Mononuclear cell (primary cell): ENCODE measurements around the gene DDX3X. TPM values are rescaled to one million over a fixed set of nuclear protein-coding genes. Genes with fewer than 3 reads are reported as not detected.
"Not testable (repeated sequence)": the region's sequence is repeated elsewhere in the genome, so short reads cannot be mapped to it uniquely, and the experiment has no call there.

ENCODE experiments used
- H3K27me3 ChIP-seq: 2 replicates; pipeline ENCODE4 v1.6.0; 2011; ENCODE audit warnings: low read length, control low read depth; ENCODE audit not compliant: insufficient read depth
- H3K4me1 ChIP-seq: 2 replicates; pipeline ENCODE4 v1.5.1; 2011; ENCODE audit warnings: mild to moderate bottlenecking, low read length, control low read depth; ENCODE audit not compliant: insufficient read depth
- H3K4me3 ChIP-seq: 2 replicates; pipeline ENCODE4 v1.5.1; 2011; ENCODE audit warnings: mild to moderate bottlenecking, low read length, moderate library complexity
- H3K9me3 ChIP-seq: 2 replicates; pipeline ENCODE4 v1.5.1; 2011; ENCODE audit warnings: low read depth, mild to moderate bottlenecking, control low read depth, low read length
- total RNA-seq: library from RNA; depleted of rRNA; stranded (reverse); fragments of >200 nt; gene quantifications from one replicate; pipeline ENCODE4 v1.2.3, GENCODE V29; 2012

Gene DDX3X
- total RNA-seq, 1 donor: 739 TPM

GRCh38 chrX:41377624-41378023 is 43.7 kb downstream of the DDX3X start:
- Histone ChIP-seq H3K27me3 (no peaks in the 10 kb centered on the region), H3K4me3 (no peak overlapping the region), H3K9me3 (no peaks in the 10 kb centered on the region), H3K4me1 (peaks cover 4% of the 10 kb centered on the region)

DNA sequence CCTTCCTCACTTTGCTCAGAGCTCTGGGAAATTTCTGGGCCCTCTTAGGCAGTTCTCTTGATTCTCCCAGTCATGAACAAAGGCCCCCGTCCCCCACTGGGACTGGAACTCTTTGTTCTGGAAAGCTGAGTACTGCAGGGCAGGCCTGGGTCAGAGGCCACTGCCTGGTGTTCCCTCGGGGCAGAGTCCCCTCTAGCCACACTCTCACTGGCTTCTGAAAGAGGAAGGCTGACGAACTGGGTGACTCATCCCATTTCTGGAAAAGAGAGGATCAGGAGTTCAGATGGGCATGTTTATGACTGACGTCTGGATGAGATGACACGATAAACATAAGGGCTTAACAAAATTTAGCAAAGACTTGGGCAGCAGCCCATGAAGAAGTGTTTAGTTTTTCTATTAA is 47.7 kb downstream of the DDX3X start:
- H3K4me3 ChIP-seq: no peak overlapping the region
- peaks cover 22% of the 10 kb centered on the region for H3K4me1 ChIP-seq
- H3K9me3 ChIP-seq: no peaks in the 10 kb centered on the region
- H3K27me3 ChIP-seq: no peaks in the 10 kb centered on the region

DNA sequence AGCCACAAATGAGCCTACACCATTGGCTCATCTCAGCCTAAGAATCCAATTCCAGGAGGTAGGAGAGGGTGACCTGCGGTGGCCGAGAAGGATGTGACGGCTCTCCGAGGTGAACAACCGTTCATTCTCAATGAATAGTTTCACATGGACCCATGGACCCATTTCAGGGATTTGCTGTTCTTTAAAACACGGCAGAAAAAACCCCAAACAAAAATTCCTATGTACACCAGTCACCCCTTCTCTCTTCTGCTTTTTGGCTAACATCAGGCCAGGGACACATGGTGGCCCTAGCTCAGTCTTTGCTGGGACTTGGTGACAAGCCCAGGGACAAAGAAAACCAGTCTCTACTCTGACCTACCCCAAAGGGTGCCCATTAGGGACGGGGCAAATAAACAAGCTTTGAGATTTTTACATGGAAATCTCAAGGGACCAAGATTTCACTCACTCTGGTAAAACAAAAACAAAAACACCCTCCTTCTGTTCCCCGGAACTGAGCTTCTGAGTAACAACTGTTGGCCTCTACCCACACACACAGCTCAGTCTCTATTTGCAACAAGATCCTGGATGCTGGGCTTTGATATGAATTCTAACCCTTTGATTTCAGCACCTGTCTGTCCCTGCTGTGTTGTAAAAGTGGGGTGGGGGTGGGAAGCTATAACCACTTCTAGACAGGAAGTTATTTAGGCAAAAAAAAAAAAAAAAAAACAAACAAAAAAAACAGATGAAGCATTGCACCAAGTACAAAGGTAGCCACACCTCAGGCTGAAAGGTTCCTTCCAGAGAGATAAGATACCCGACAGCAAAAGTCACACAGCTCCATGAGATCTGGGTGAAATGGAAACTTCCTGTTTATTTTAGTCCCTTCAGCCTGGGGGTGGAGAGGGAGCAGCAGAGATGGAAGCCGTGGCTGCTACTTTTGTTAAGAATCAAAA is 49.0 kb downstream of the DDX3X start:
- no peaks in the 10 kb centered on the region for H3K27me3 ChIP-seq
- H3K9me3 ChIP-seq: no peaks in the 10 kb centered on the region
- no peak overlapping the region for H3K4me3 ChIP-seq

GRCh38 chrX:41384051-41384705 is 50.2 kb downstream of the DDX3X start:
- H3K4me3 ChIP-seq: no peak overlapping the region
- no peaks in the 10 kb centered on the region for H3K9me3 ChIP-seq

More for the DNA sequence above, 49.0 kb downstream of the DDX3X start:
- H3K4me1 ChIP-seq: peaks cover 22% of the 10 kb centered on the region

GRCh38 chrX:41386222-41386990 is 52.4 kb downstream of the DDX3X start:
- H3K9me3 ChIP-seq: no peaks in the 10 kb centered on the region
- no peak overlapping the region for H3K4me3 ChIP-seq
- H3K4me1 ChIP-seq: peaks cover 22% of the 10 kb centered on the region
- H3K27me3 ChIP-seq: no peaks in the 10 kb centered on the region

More at GRCh38 chrX:41384051-41384705, 50.2 kb downstream of the DDX3X start:
- peaks cover 22% of the 10 kb centered on the region for H3K4me1 ChIP-seq
- H3K27me3 ChIP-seq: no peaks in the 10 kb centered on the region

- H3K4me1 ChIP-seq: peaks cover 9% of the 10 kb centered on the region
- H3K4me3 ChIP-seq: no peak overlapping the region
- H3K9me3 ChIP-seq: no peaks in the 10 kb centered on the region
- no peaks in the 10 kb centered on the region for H3K27me3 ChIP-seq
These were observed 54.6 kb downstream of the DDX3X start for GRCh38 chrX:41388543-41388942.

GRCh38 chrX:41389311-41389888 is 55.4 kb downstream of the DDX3X start:
- no peak overlapping the region for H3K4me3 ChIP-seq
- no peaks in the 10 kb centered on the region for H3K9me3 ChIP-seq
- H3K27me3 ChIP-seq: no peaks in the 10 kb centered on the region
- H3K4me1 ChIP-seq: peaks cover 2% of the 10 kb centered on the region

GRCh38 chrX:41390576-41390975 is 56.6 kb downstream of the DDX3X start:
- H3K4me1 ChIP-seq, H3K4me3 ChIP-seq, H3K27me3 ChIP-seq, H3K9me3 ChIP-seq: not testable (repeated sequence)

DNA sequence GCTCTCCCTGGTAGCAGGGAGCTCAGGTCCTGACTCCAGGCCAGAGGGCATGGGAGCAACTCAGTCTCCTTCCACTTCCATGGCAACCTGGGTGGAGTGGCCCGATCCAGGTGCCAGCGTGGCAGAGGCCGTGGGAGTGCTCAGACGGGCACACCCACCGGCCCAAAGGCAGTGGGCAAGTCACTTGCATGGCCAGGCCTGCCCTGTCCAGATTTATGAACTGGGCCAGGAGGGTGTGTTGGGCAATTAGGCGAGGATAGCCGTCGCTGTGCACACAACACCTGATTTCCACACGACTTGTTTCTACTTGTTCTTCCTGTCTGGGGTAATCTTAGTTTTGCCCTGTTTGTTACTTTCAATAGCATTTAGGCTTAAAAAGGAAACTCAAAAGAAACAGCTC is 57.6 kb downstream of the DDX3X start:
- Histone ChIP-seq H3K27me3 (no peaks in the 10 kb centered on the region), H3K4me3 (no peak overlapping the region), H3K9me3 (no peaks in the 10 kb centered on the region), H3K4me1 (no peaks in the 10 kb centered on the region)

DNA sequence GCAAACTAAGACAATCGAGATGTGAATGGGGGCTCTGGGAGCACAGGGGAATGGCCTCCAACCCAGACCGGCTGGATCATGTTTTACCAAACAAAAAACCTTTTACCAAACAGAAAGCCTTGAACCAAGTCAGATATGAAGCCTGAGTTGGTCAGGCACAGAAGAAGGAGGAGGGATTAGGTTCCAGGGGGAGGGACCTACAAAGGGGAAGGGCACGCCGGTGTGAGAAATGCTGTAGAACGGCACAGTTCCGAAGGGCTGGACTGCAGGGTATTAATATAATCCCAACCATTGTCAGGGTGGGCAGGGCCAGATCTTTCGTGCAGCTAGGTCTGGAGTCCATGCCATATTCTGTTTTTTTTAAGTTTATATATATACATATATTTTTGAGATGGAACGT is 60.3 kb downstream of the DDX3X start:
- Histone ChIP-seq H3K27me3 (no peaks in the 10 kb centered on the region), H3K4me1 (no peaks in the 10 kb centered on the region), H3K4me3 (no peak overlapping the region)

GRCh38 chrX:41397219-41397618 is 63.3 kb downstream of the DDX3X start:
- H3K9me3 ChIP-seq: no peaks in the 10 kb centered on the region
- H3K4me3 ChIP-seq: no peak overlapping the region
- no peaks in the 10 kb centered on the region for H3K27me3 ChIP-seq
- no peaks in the 10 kb centered on the region for H3K4me1 ChIP-seq

More for the DNA sequence above, 60.3 kb downstream of the DDX3X start:
- H3K9me3 ChIP-seq: no peaks in the 10 kb centered on the region

- no peaks in the 10 kb centered on the region for H3K27me3 ChIP-seq
- H3K4me1 ChIP-seq: no peaks in the 10 kb centered on the region
- H3K9me3 ChIP-seq: no peaks in the 10 kb centered on the region
- no peak overlapping the region for H3K4me3 ChIP-seq
These were observed 63.8 kb downstream of the DDX3X start for GRCh38 chrX:41397768-41398167.

GRCh38 chrX:41402556-41402955 is 68.6 kb downstream of the DDX3X start:
- H3K4me1 ChIP-seq, H3K4me3 ChIP-seq, H3K27me3 ChIP-seq, H3K9me3 ChIP-seq: not testable (repeated sequence)

DNA sequence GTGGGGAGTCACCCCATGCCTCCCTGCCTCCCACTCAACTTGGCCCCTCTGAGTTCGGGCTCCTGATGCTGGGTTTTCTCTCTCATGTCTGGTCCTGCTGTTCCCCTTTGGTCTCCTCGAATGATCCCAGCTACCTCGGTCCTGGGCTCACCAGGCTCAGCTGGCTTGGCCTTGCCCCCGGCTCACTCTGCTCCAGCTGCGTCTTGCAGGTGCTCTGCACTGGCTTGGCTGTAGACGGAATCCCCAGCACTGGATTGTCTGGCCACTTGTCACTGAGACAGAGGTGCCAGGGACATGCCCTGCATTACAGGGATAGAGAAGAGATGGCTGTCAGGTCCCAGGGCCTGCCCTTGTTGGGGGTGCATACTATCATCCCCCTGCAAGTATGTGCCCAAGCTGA is 71.6 kb downstream of the DDX3X start:
- H3K27me3 ChIP-seq: no peaks in the 10 kb centered on the region
- no peaks in the 10 kb centered on the region for H3K4me1 ChIP-seq
- H3K4me3 ChIP-seq: no peak overlapping the region
- H3K9me3 ChIP-seq: no peaks in the 10 kb centered on the region

DNA sequence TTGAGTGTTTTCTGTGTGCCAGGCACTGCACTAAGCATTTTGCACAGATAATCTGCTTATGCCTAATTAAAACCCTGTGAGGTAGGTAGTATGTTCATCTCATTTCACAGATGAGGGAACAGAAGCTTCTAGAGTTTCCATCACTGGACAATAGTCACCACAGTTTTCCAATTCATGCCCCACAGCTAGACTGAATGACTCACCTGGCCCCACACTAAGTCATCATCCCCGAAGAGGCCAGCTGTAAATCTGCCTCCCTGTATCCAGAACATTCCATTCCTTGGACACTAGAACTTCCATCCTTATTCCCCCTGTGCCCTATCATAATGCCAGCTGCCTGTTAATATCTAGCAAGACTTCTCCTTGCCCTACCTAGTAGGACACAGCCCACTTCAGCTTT is 72.2 kb downstream of the DDX3X start:
- Histone ChIP-seq H3K27me3 (no peaks in the 10 kb centered on the region), H3K9me3 (no peaks in the 10 kb centered on the region), H3K4me3 (no peak overlapping the region)

More for the DNA sequence above, 72.2 kb downstream of the DDX3X start:
- H3K4me1 ChIP-seq: no peaks in the 10 kb centered on the region
